GM19372 (cell line): ENCODE data around the gene DAO.
"Not testable (repeated sequence)": the region's sequence is repeated elsewhere in the genome, so short reads cannot be mapped to it uniquely, and the experiment has no call there.

Experiments used
- ATAC-seq: cut with Tn5 transposase; IDR thresholded peaks from one replicate; pipeline ENCODE4 v1.9.1; 2021; ENCODE audit warnings: mild to moderate bottlenecking, low read depth, moderate library complexity; ENCODE audit not compliant: unreplicated experiment

DAO gene

GRCh38 chr12:108879615-108880254 lies at the start of gene DAO:
TSS of gene DAO (plus strand) at chr12:108880092. CDS start at chr12:108885007, 4,915 bp downstream.
- no peak for ATAC-seq

- ATAC-seq = peak; percentile 54
These were observed 48.4 kb upstream of the DAO start for GRCh38 chr12:108831309-108831991.

- ATAC-seq = no peak
These were observed 47.7 kb upstream of the DAO start for GRCh38 chr12:108832208-108832607.

- no peak for ATAC-seq
These were observed 47.0 kb upstream of the DAO start for GRCh38 chr12:108832730-108833354.

- ATAC-seq = no peak
These were observed 46.5 kb upstream of the DAO start for GRCh38 chr12:108833355-108833733.

GRCh38 chr12:108833757-108834472 lies 46.0 kb upstream of the DAO start:
- ATAC-seq = no peak

GRCh38 chr12:108835860-108836634 lies 43.8 kb upstream of the DAO start:
- no peak for ATAC-seq

GRCh38 chr12:108837239-108837638 lies 42.7 kb upstream of the DAO start:
- ATAC-seq = no peak

GRCh38 chr12:108837680-108838079 lies 42.2 kb upstream of the DAO start:
- ATAC-seq = no peak

GRCh38 chr12:108838194-108839017 lies 41.5 kb upstream of the DAO start:
- peak; percentile 97 for ATAC-seq

- ATAC-seq = no peak
These were observed 40.6 kb upstream of the DAO start for GRCh38 chr12:108839018-108839889.

- ATAC-seq = no peak
These were observed 40.0 kb upstream of the DAO start for GRCh38 chr12:108839890-108840230.

- ATAC-seq = no peak
These were observed 39.1 kb upstream of the DAO start for GRCh38 chr12:108840605-108841332.

GRCh38 chr12:108841825-108842224 lies 38.1 kb upstream of the DAO start:
- not testable (repeated sequence) for ATAC-seq

- ATAC-seq = no peak
These were observed 37.5 kb upstream of the DAO start for GRCh38 chr12:108842361-108842760.

- no peak for ATAC-seq
These were observed 36.7 kb upstream of the DAO start for GRCh38 chr12:108843187-108843586.

GRCh38 chr12:108845696-108846095 lies 34.2 kb upstream of the DAO start:
- no peak for ATAC-seq

- ATAC-seq = no peak
These were observed 33.6 kb upstream of the DAO start for GRCh38 chr12:108846290-108846701.
